ENCODE data around the gene MCM3AP.

MCM3AP gene

GRCh38 chr21:46255166-46255565 is 30.2 kb downstream of the MCM3AP start:
- H3K14ac ChIP-seq (ENCODE audit: low read length), result no peak overlapping the region
- no peak overlapping the region for H3K4me2 ChIP-seq (ENCODE audit: insufficient read depth, low read length, poor library complexity, severe bottlenecking)
- H3K36me3 ChIP-seq (replicated peaks in 1 of 2; ENCODE audit: control insufficient read depth in 2 of 2, insufficient read depth in 2 of 2, low read length in 2 of 2), result peaks cover 54 to 97% of the 10 kb centered on the region in 2 donors

GRCh38 chr21:46254208-46254975 is 31.0 kb downstream of the MCM3AP start:
- no peak overlapping the region for H3K27ac ChIP-seq (replicated peaks; ENCODE audit: low read length)
- H3K9ac ChIP-seq (ENCODE audit: low read depth, low read length, poor library complexity), result no peak overlapping the region
- no peak overlapping the region for H3K14ac ChIP-seq (ENCODE audit: low read length)
- H3K79me1 ChIP-seq (ENCODE audit: low read depth, low read length), result peaks cover 16% of the 10 kb centered on the region
- DNase-seq (ENCODE audit: low spot score), result no peak
- no CpG with 5 or more reads among the region's 12 CpGs for WGBS, 2 donors (ENCODE audit: extremely low coverage in 2 of 2, insufficient read length in 2 of 2, insufficient replicate concordance in 1 of 2)
- no peak overlapping the region for H4K8ac ChIP-seq (ENCODE audit: low read depth, low read length)
- no peak overlapping the region for H2BK5ac ChIP-seq (ENCODE audit: low read length)
- H3K18ac ChIP-seq (ENCODE audit: low read length), result no peak overlapping the region
- no peak overlapping the region for H4K91ac ChIP-seq (ENCODE audit: low read depth, low read length, poor library complexity)
- H3K23ac ChIP-seq (ENCODE audit: low read depth, low read length, poor library complexity), result no peak overlapping the region
- H3K4me2 ChIP-seq (ENCODE audit: insufficient read depth, low read length, poor library complexity, severe bottlenecking), result no peak overlapping the region
- H3K4me1 ChIP-seq (ENCODE audit: control insufficient read depth in 2 of 2, insufficient read depth in 1 of 2, low read depth in 1 of 2, low read length in 2 of 2), result no peaks in the 10 kb centered on the region
- H3K4ac ChIP-seq (ENCODE audit: low read length), result no peak overlapping the region
- H2BK15ac ChIP-seq (ENCODE audit: low read length), result no peak overlapping the region
- no peaks in the 10 kb centered on the region for H3K27me3 ChIP-seq (ENCODE audit: control insufficient read depth in 3 of 3, insufficient read depth in 3 of 3, low read depth in 1 of 3, low read length in 3 of 3)
- no peak overlapping the region for H2AK5ac ChIP-seq (ENCODE audit: low read depth, low read length)
- no peak overlapping the region for H2BK120ac ChIP-seq (ENCODE audit: low read depth, low read length)
- H2AFZ ChIP-seq (ENCODE audit: low read length), result no peak overlapping the region
- peaks cover 0 to 2% of the 10 kb centered on the region in 2 donors for H3K9me3 ChIP-seq (replicated peaks in 1 of 2; ENCODE audit: control insufficient read depth in 2 of 2, insufficient read depth in 1 of 2, low read depth in 1 of 2, low read length in 2 of 2)
- H3K4me3 ChIP-seq (ENCODE audit: low read length in 2 of 2), result peak overlapping the region in 1 of 2 donors; percentile 30
- H2BK12ac ChIP-seq (ENCODE audit: low read length), result no peak overlapping the region
- peaks cover 58 to 97% of the 10 kb centered on the region in 2 donors for H3K36me3 ChIP-seq (replicated peaks in 1 of 2; ENCODE audit: control insufficient read depth in 2 of 2, insufficient read depth in 2 of 2, low read length in 2 of 2)

More at GRCh38 chr21:46255166-46255565, 30.2 kb downstream of the MCM3AP start:
- no peak overlapping the region for H2BK5ac ChIP-seq (ENCODE audit: low read length)
- H3K27ac ChIP-seq (replicated peaks; ENCODE audit: low read length), result no peak overlapping the region
- no peak overlapping the region for H2BK120ac ChIP-seq (ENCODE audit: low read depth, low read length)
- H3K9ac ChIP-seq (ENCODE audit: low read depth, low read length, poor library complexity), result no peak overlapping the region
- H2BK12ac ChIP-seq (ENCODE audit: low read length), result no peak overlapping the region
- peaks cover 16% of the 10 kb centered on the region for H3K79me1 ChIP-seq (ENCODE audit: low read depth, low read length)
- H2AK5ac ChIP-seq (ENCODE audit: low read depth, low read length), result no peak overlapping the region
- WGBS, 2 donors (ENCODE audit: extremely low coverage in 2 of 2, insufficient read length in 2 of 2, insufficient replicate concordance in 1 of 2), result no CpG with 5 or more reads among the region's 11 CpGs
- no peak overlapping the region for H4K91ac ChIP-seq (ENCODE audit: low read depth, low read length, poor library complexity)
- H3K4me3 ChIP-seq (ENCODE audit: low read length in 2 of 2), result no peak overlapping the region
- H3K18ac ChIP-seq (ENCODE audit: low read length), result no peak overlapping the region
- H3K4ac ChIP-seq (ENCODE audit: low read length), result no peak overlapping the region
- H3K27me3 ChIP-seq (ENCODE audit: control insufficient read depth in 3 of 3, insufficient read depth in 3 of 3, low read depth in 1 of 3, low read length in 3 of 3), result no peaks in the 10 kb centered on the region
- no peak overlapping the region for H2AFZ ChIP-seq (ENCODE audit: low read length)
- DNase-seq (ENCODE audit: low spot score), result no peak
- peak overlapping the region; percentile 69 for H3K23ac ChIP-seq (ENCODE audit: low read depth, low read length, poor library complexity)
- no peak overlapping the region for H2BK15ac ChIP-seq (ENCODE audit: low read length)
- H4K8ac ChIP-seq (ENCODE audit: low read depth, low read length), result peak overlapping the region; percentile 86
- H3K9me3 ChIP-seq (replicated peaks in 1 of 2; ENCODE audit: control insufficient read depth in 2 of 2, insufficient read depth in 1 of 2, low read depth in 1 of 2, low read length in 2 of 2), result peaks cover 0 to 2% of the 10 kb centered on the region in 2 donors
- H3K4me1 ChIP-seq (ENCODE audit: control insufficient read depth in 2 of 2, insufficient read depth in 1 of 2, low read depth in 1 of 2, low read length in 2 of 2), result no peaks in the 10 kb centered on the region

- Histone ChIP-seq H3K27me3 (ENCODE audit: control insufficient read depth in 3 of 3, insufficient read depth in 3 of 3, low read depth in 1 of 3, low read length in 3 of 3) (no peaks in the 10 kb centered on the region), H3K9ac (ENCODE audit: low read depth, low read length, poor library complexity) (no peak overlapping the region), H2AK5ac (ENCODE audit: low read depth, low read length) (no peak overlapping the region), H3K4ac (ENCODE audit: low read length) (no peak overlapping the region), H3K14ac (ENCODE audit: low read length) (no peak overlapping the region), H4K8ac (ENCODE audit: low read depth, low read length) (no peak overlapping the region), H3K79me1 (ENCODE audit: low read depth, low read length) (peaks cover 16% of the 10 kb centered on the region), H2BK12ac (ENCODE audit: low read length) (no peak overlapping the region), H3K23ac (ENCODE audit: low read depth, low read length, poor library complexity) (no peak overlapping the region), H3K4me3 (ENCODE audit: low read length in 2 of 2) (no peak overlapping the region), H3K18ac (ENCODE audit: low read length) (no peak overlapping the region), H3K9me3 (replicated peaks in 1 of 2; ENCODE audit: control insufficient read depth in 2 of 2, insufficient read depth in 1 of 2, low read depth in 1 of 2, low read length in 2 of 2) (peaks cover 0 to 2% of the 10 kb centered on the region in 2 donors), H3K4me1 (ENCODE audit: control insufficient read depth in 2 of 2, insufficient read depth in 1 of 2, low read depth in 1 of 2, low read length in 2 of 2) (no peaks in the 10 kb centered on the region), H2AFZ (ENCODE audit: low read length) (no peak overlapping the region), H2BK5ac (ENCODE audit: low read length) (no peak overlapping the region), H4K91ac (ENCODE audit: low read depth, low read length, poor library complexity) (no peak overlapping the region), H2BK15ac (ENCODE audit: low read length) (no peak overlapping the region), H2BK120ac (ENCODE audit: low read depth, low read length) (no peak overlapping the region), H3K27ac (replicated peaks; ENCODE audit: low read length) (no peak overlapping the region), H3K36me3 (replicated peaks in 1 of 2; ENCODE audit: control insufficient read depth in 2 of 2, insufficient read depth in 2 of 2, low read length in 2 of 2) (peaks cover 59 to 99% of the 10 kb centered on the region in 2 donors), H3K4me2 (ENCODE audit: insufficient read depth, low read length, poor library complexity, severe bottlenecking) (no peak overlapping the region)
- DNase-seq (ENCODE audit: low spot score), result no peak
- no CpG with 5 or more reads among the region's 8 CpGs for WGBS, 2 donors (ENCODE audit: extremely low coverage in 2 of 2, insufficient read length in 2 of 2, insufficient replicate concordance in 1 of 2)
Observed at GRCh38 chr21:46253610-46254124, 31.7 kb downstream of the MCM3AP start.

GRCh38 chr21:46252840-46253239 is 32.6 kb downstream of the MCM3AP start:
- no peak overlapping the region for H2BK120ac ChIP-seq (ENCODE audit: low read depth, low read length)
- H2AFZ ChIP-seq (ENCODE audit: low read length), result no peak overlapping the region
- no peak overlapping the region for H4K8ac ChIP-seq (ENCODE audit: low read depth, low read length)
- H3K4me1 ChIP-seq (ENCODE audit: control insufficient read depth in 2 of 2, insufficient read depth in 1 of 2, low read depth in 1 of 2, low read length in 2 of 2), result no peaks in the 10 kb centered on the region
- H3K4me2 ChIP-seq (ENCODE audit: insufficient read depth, low read length, poor library complexity, severe bottlenecking), result no peak overlapping the region
- H2AK5ac ChIP-seq (ENCODE audit: low read depth, low read length), result no peak overlapping the region
- WGBS, 2 donors (ENCODE audit: extremely low coverage in 2 of 2, insufficient read length in 2 of 2, insufficient replicate concordance in 1 of 2), result no CpG with 5 or more reads among the region's 4 CpGs
- H3K9ac ChIP-seq (ENCODE audit: low read depth, low read length, poor library complexity), result no peak overlapping the region
- H3K23ac ChIP-seq (ENCODE audit: low read depth, low read length, poor library complexity), result no peak overlapping the region
- no peak overlapping the region for H3K27ac ChIP-seq (replicated peaks; ENCODE audit: low read length)
- H3K4me3 ChIP-seq (ENCODE audit: low read length in 2 of 2), result no peak overlapping the region
- DNase-seq (ENCODE audit: low spot score), result no peak
- H3K36me3 ChIP-seq (replicated peaks in 1 of 2; ENCODE audit: control insufficient read depth in 2 of 2, insufficient read depth in 2 of 2, low read length in 2 of 2), result peaks cover 60 to 99% of the 10 kb centered on the region in 2 donors
- H3K27me3 ChIP-seq (ENCODE audit: control insufficient read depth in 3 of 3, insufficient read depth in 3 of 3, low read depth in 1 of 3, low read length in 3 of 3), result no peaks in the 10 kb centered on the region
- H2BK5ac ChIP-seq (ENCODE audit: low read length), result no peak overlapping the region
- H2BK12ac ChIP-seq (ENCODE audit: low read length), result no peak overlapping the region
- no peak overlapping the region for H3K14ac ChIP-seq (ENCODE audit: low read length)
- no peak overlapping the region for H4K91ac ChIP-seq (ENCODE audit: low read depth, low read length, poor library complexity)
- peaks cover 16% of the 10 kb centered on the region for H3K79me1 ChIP-seq (ENCODE audit: low read depth, low read length)
- peaks cover 0 to 2% of the 10 kb centered on the region in 2 donors for H3K9me3 ChIP-seq (replicated peaks in 1 of 2; ENCODE audit: control insufficient read depth in 2 of 2, insufficient read depth in 1 of 2, low read depth in 1 of 2, low read length in 2 of 2)
- H3K4ac ChIP-seq (ENCODE audit: low read length), result no peak overlapping the region
- H3K18ac ChIP-seq (ENCODE audit: low read length), result no peak overlapping the region
- H2BK15ac ChIP-seq (ENCODE audit: low read length), result no peak overlapping the region
